Skeletal muscle satellite cell (primary cell): ENCODE measurements around the gene NELL2.
"Not testable (repeated sequence)": the region's sequence is repeated elsewhere in the genome, so short reads cannot be mapped to it uniquely, and the experiment has no call there.

Source experiments
- H3K27me3 ChIP-seq: 2 replicates; pipeline ENCODE4 v1.7.0; 2013; ENCODE audit warnings: low read length; ENCODE audit not compliant: control insufficient read depth, insufficient read depth
- H3K36me3 ChIP-seq: 2 replicates; pipeline ENCODE4 v1.7.0; 2013; ENCODE audit warnings: mild to moderate bottlenecking, control low read depth, low read length; ENCODE audit not compliant: insufficient read depth
- H3K4me1 ChIP-seq: 2 replicates; pipeline ENCODE4 v1.7.0; 2013; ENCODE audit warnings: low read length; ENCODE audit not compliant: control insufficient read depth, insufficient read depth
- H3K4me2 ChIP-seq: 2 replicates; pipeline ENCODE4 v1.7.0; 2013; ENCODE audit warnings: mild to moderate bottlenecking, low read length
- H3K4me3 ChIP-seq: 2 replicates; pipeline ENCODE4 v1.7.0; 2013; ENCODE audit warnings: low read length
- H3K9ac ChIP-seq: 2 replicates; pipeline ENCODE4 v1.7.0; 2013; ENCODE audit warnings: mild to moderate bottlenecking, low read depth, low read length, moderate library complexity
- H3K9me3 ChIP-seq: replicated peaks from 2 replicates; pipeline ENCODE4 v1.7.0; 2013; ENCODE audit warnings: mild to moderate bottlenecking, control low read depth, low read length

The NELL2 gene

DNA sequence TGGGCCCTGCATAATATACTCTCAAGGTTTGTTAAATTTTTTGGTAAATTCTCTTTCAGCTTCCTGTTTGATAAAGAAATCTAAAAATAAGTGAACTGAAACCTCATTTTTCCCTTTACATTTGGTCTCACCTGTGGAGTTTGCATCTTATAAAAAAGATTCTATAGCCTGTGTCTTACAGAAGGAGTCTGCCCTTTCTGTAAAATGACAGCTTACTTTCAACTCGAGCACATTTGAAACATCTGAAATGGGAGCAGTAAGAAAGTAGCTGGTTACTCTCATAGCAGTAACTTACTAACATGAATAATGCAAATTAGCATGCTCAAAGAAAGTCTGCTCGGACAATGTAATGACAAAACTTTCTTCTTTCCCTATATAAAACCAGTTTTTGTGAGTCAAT lies 155.8 kb downstream of the NELL2 start:
- no peaks in the 10 kb centered on the region for H3K9me3 ChIP-seq
- H3K4me1 ChIP-seq = no peaks in the 10 kb centered on the region
- no peak overlapping the region for H3K9ac ChIP-seq
- H3K4me3 ChIP-seq = no peak overlapping the region
- no peak overlapping the region for H3K4me2 ChIP-seq
- H3K27me3 ChIP-seq = no peaks in the 10 kb centered on the region
- no peaks in the 10 kb centered on the region for H3K36me3 ChIP-seq

DNA sequence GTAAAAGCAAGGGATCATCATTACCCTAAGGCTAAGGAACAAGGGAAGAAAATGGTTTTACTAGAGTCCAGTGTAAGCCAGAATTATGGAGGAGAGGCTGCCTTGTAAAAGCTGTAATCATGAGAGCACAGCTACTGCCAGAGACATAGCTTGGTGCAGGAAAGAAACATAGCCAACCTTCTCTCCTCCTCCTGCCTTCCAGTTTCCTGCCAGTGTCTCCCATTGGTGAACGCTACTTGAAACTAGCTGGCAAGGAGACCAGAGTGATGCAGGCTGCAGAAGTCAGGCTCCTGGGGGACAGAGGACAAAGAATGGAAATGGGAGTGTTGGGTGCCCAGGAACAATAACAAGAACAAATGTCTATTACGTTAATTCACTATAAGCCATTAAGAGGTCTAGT lies 158.5 kb downstream of the NELL2 start:
- no peak overlapping the region for H3K4me3 ChIP-seq
- no peaks in the 10 kb centered on the region for H3K9me3 ChIP-seq
- no peaks in the 10 kb centered on the region for H3K27me3 ChIP-seq
- H3K36me3 ChIP-seq = no peaks in the 10 kb centered on the region
- no peak overlapping the region for H3K4me2 ChIP-seq
- H3K9ac ChIP-seq = no peak overlapping the region
- no peaks in the 10 kb centered on the region for H3K4me1 ChIP-seq

DNA sequence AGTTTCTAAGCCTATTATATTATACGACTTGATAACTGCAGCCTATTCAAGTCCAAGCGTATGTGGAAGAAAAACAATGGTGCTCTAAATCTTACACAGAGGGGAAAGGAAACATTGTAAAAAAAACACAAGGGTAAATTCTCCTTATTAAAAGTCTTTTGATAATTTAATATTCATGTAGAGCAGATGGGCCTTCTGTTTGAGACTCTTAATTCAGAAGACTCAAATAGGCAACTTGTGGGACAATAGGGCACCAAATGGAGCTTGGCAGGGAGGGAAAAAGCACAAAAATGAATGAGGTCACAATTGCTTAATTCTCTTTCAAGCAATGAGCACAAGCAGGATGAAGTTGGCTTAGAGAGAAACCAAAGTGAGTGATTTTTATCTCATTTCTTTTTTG lies 159.4 kb downstream of the NELL2 start:
- Histone ChIP-seq H3K4me3 (no peak overlapping the region), H3K36me3 (no peaks in the 10 kb centered on the region), H3K9me3 (no peaks in the 10 kb centered on the region), H3K4me1 (no peaks in the 10 kb centered on the region), H3K27me3 (no peaks in the 10 kb centered on the region), H3K9ac (no peak overlapping the region), H3K4me2 (no peak overlapping the region)

DNA sequence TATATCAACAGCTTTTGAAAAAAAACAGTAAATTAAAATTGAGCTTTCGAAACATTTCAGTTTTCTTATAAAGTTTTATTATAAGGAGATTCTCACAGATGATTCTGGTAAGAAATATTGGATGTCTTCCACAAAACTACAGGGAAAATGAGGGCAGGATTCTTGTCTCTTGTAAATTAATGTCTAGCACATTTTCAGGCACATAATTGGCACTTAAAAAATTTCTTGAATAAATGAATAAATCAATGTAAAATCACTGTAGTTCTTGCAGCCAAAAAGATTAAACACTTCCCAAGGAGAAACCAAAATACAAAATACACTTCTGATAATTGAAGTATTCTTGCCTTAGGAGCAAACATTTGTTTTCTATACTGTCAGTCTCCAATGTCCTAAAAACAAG lies 164.4 kb downstream of the NELL2 start:
- Histone ChIP-seq H3K4me1 (no peaks in the 10 kb centered on the region), H3K4me2 (no peak overlapping the region), H3K9ac (no peak overlapping the region), H3K27me3 (no peaks in the 10 kb centered on the region), H3K4me3 (no peak overlapping the region), H3K9me3 (no peaks in the 10 kb centered on the region), H3K36me3 (no peaks in the 10 kb centered on the region)

DNA sequence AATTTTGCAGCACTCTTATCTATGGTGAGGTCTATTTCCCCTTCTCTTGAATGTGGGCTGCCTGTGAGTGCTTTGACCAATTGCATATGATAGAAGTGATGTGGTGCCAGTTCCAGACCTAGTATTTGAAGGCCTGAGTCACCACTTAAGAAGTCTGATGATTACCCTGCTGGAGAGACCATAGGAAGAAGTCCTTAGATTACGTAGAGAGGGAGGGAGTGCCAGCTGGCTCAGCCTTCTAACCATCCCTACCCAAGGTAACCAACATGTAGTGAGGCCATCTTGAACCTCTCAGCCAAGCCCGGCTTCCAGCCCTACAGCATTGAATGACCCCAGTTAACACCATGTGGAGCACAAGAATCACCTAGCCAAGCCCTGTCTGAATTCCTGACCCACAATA lies 166.9 kb downstream of the NELL2 start:
- Histone ChIP-seq H3K4me1 (no peaks in the 10 kb centered on the region), H3K4me2 (no peak overlapping the region), H3K9ac (no peak overlapping the region), H3K4me3 (no peak overlapping the region), H3K9me3 (no peaks in the 10 kb centered on the region), H3K36me3 (no peaks in the 10 kb centered on the region), H3K27me3 (no peaks in the 10 kb centered on the region)

DNA sequence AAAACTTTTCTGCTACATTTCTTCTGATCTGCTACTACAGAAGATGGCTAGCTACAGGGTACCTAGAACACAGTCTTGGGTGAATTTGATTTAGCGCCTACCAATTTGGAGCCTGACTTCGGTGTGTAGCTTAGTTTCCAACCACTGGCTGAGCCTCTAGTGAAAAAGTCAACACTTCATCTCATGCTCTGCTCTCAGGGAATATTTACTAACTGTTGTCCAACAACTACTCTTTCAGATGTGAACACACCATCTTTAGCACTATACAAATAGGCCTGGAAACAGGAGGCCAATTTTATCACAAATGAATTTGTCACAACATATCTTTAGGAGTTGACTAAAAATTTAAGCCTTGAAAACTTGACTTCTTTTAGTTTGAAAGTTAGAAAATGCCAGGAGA lies 167.9 kb downstream of the NELL2 start:
- no peaks in the 10 kb centered on the region for H3K36me3 ChIP-seq
- no peaks in the 10 kb centered on the region for H3K9me3 ChIP-seq
- no peaks in the 10 kb centered on the region for H3K27me3 ChIP-seq
- H3K4me3 ChIP-seq = no peak overlapping the region
- no peak overlapping the region for H3K9ac ChIP-seq
- no peaks in the 10 kb centered on the region for H3K4me1 ChIP-seq
- no peak overlapping the region for H3K4me2 ChIP-seq

DNA sequence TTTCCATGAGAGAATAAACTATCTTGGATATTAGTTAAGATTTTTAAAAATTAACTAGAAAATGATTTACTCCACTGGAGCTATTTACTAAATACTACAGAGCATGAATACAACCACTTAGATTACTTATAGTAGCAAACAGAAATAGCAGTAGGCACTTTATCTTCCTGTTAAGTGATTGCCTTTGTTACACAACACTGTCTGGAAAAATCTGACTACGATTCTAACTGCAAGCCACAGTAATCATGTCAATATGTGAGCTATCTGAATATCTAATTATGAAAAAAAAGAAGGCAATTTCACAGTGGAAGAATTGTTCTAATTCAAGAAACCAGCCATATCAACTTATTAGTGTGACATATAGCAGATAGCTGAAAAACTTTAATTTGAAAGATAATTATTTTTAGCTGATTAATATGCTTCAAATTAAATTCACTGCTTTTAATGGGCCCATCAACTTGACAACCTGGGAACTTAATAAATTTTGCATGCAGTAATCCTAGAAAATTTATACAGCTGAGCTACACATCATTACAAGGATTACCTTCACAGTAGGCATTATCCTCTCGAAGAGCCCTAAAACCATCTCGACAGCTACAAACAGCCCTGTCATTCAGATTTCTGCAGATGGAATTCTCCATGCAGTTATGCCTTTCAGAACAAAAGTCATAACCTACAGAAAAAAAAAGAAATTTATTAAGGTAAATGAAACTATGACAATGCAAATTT lies 172.8 kb downstream of the NELL2 start:
- Histone ChIP-seq H3K9ac (no peak overlapping the region), H3K4me3 (no peak overlapping the region), H3K4me2 (no peak overlapping the region), H3K36me3 (no peaks in the 10 kb centered on the region), H3K4me1 (no peaks in the 10 kb centered on the region), H3K9me3 (no peaks in the 10 kb centered on the region), H3K27me3 (no peaks in the 10 kb centered on the region)

DNA sequence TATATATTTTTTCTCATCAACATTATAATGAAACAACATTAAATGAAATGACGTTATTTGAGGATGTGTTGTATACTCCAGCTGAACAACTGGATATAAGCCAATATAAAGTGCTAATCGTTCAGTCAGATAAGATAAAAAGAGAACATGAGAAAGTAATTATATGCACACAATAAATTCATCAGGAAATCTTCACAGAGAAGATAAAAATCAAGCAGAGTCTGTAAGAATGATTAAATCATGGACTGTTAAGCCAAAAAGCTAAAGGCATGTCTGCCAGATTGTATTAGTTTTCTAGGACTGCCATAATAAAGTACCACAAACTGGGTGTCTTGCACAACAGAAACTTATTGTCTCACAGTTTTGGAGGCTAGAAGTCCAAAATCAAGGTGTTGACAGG lies 178.6 kb downstream of the NELL2 start:
- Histone ChIP-seq H3K4me2 (no peak overlapping the region), H3K9me3 (no peaks in the 10 kb centered on the region), H3K9ac (no peak overlapping the region), H3K4me1 (no peaks in the 10 kb centered on the region), H3K36me3 (no peaks in the 10 kb centered on the region), H3K4me3 (no peak overlapping the region), H3K27me3 (no peaks in the 10 kb centered on the region)

DNA sequence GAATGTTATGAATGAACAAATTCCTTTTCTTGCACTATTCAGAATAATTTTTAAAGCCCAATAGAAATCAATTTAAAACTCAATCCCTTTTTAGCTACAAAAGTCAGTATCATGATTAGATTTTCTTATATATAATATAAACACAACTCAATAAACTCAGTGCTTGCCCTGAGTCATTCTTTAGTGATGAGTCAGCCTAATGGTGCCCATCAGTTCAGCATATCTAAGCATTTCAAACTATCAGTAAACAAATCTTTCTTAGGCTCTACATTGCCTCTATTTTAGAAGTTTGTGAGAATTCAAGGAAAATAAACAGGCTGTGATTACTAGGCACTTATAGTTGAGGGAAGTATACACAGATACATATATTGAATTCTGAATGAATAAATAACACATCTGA lies 179.6 kb downstream of the NELL2 start:
- H3K27me3 ChIP-seq = no peaks in the 10 kb centered on the region
- H3K9me3 ChIP-seq = no peaks in the 10 kb centered on the region
- no peaks in the 10 kb centered on the region for H3K4me1 ChIP-seq
- H3K4me2 ChIP-seq = no peak overlapping the region
- no peak overlapping the region for H3K9ac ChIP-seq
- H3K4me3 ChIP-seq = no peak overlapping the region
- H3K36me3 ChIP-seq = no peaks in the 10 kb centered on the region

DNA sequence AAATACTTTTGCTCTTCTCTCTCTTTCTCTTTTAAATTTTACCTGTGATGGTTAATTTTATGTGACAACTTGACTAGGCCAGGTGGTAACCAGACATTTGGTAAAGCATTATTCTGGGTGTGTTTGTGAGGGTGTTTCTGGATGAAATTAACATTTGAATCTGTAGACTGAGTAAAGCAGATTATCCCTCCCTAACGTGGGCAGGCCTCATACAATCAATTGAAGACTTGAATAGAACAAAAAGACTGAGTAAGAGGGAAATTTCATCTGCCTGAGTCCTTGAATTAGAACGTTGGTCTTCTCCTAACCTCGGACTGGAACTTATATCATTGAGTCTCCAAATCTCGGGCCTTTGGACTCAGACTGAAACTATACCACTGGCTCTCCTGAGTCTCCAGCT lies 182.1 kb downstream of the NELL2 start:
- Histone ChIP-seq H3K9ac (no peak overlapping the region), H3K27me3 (no peaks in the 10 kb centered on the region), H3K4me3 (no peak overlapping the region), H3K9me3 (no peaks in the 10 kb centered on the region), H3K4me1 (no peaks in the 10 kb centered on the region), H3K36me3 (no peaks in the 10 kb centered on the region), H3K4me2 (no peak overlapping the region)

DNA sequence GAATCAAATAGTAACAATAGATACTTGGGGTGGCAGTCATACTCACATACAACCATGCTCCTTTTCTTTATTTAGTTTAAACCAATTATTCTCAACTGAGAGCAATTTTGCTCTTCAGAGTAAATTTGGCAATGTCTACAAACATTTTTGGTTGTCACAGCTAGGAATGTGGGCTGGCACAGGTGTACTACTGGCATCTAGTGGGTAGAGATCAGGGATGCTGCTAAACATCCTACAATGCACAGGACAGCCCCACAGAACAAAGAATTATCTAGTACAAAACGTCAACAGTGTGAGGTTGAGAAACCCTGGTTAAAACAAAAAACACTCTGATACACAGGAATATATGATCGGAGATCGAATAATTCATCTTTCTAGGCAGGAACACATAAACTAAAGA lies 186.5 kb downstream of the NELL2 start:
- H3K4me1 ChIP-seq = no peaks in the 10 kb centered on the region
- H3K36me3 ChIP-seq = no peaks in the 10 kb centered on the region

DNA sequence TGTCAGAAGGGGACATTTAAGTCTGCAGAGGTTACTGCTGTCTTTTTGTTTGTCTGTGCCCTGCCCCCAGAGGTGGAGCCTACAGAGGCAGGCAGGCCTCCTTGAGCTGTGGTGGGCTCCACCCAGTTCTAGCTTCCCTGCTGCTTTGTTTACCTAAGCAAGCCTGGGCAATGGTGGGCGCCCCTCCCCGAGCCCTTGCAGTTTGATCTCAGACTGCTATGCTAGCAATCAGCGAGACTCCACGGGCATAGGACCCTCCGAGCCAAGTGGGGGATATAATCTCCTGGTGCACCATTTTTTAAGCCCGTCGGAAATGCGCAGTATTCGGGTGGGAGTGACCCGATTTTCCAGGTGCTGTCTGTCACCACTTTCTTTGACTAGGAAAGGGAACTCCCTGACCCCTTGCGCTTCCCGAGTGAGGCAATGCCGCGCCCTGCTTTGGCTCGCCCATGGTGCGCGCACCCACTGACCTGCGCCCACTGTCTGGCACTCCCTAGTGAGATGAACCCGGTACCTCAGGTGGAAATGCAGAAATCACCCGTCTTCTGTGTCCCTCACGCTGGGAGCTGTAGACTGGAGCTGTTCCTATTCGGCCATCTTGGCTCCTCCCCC lies 189.2 kb downstream of the NELL2 start:
- H3K4me3 ChIP-seq, H3K36me3 ChIP-seq, H3K9ac ChIP-seq, H3K27me3 ChIP-seq, H3K4me1 ChIP-seq, H3K4me2 ChIP-seq, H3K9me3 ChIP-seq: not testable (repeated sequence)

More for the DNA sequence above, 186.5 kb downstream of the NELL2 start:
- no peak overlapping the region for H3K4me2 ChIP-seq
- H3K27me3 ChIP-seq = no peaks in the 10 kb centered on the region
- H3K9ac ChIP-seq = no peak overlapping the region
- H3K9me3 ChIP-seq = no peaks in the 10 kb centered on the region
- H3K4me3 ChIP-seq = no peak overlapping the region
